ENCODE measurements around the gene TFF3. TPM values are rescaled to one million over a fixed set of nuclear protein-coding genes. Genes with fewer than 3 reads are reported as not detected.

The TFF3 gene
- total and polyA plus RNA-seq, 7 donors = 0.92 to 3.3 (median 2.1) TPM

DNA sequence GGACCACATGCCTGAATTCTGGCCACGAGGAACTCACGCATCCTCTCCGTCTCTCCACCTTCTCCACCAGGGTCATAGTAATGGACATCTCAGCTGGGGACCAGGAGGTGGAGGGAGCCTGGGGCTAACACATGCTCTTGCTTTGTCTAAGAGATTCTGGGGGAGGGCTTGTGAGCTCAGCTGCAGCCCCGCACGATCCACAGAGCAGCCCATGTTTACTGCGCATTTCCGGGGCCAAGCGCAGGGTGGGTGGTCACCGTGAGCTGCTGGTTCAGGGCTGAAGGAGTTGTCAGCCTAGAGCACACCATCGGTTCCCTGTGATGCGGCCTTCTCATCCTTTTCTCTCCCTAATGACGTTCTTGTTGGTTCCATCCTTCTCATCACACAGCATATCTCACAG is 43.1 kb upstream of the TFF3 start:
- ATAC-seq (no peak), DNase-seq (no peak)
- H3K9me3 ChIP-seq = peaks cover 4% of the 10 kb centered on the region
- no peak overlapping the region for H3K27ac ChIP-seq
- intact Hi-C loops (cut with DNase I) = no loop called here
- TF ChIP-seq CTCF (IDR thresholded peaks at IDR 0.05) = no peak
- H3K4me3 ChIP-seq = no peak overlapping the region
- H3K36me3 ChIP-seq (ENCODE audit: insufficient read depth in 1 of 2, low read depth in 1 of 2) = no peaks in the 10 kb centered on the region
- H3K4me1 ChIP-seq = no peaks in the 10 kb centered on the region
- peaks cover 0 to 15% (median 12%) of the 10 kb centered on the region in 3 donors for H3K27me3 ChIP-seq (ENCODE audit: insufficient read depth in 3 of 3, low read length in 2 of 3)
- 89 to 93% (median 90%) methylated on average over 12 of the region's 12 CpGs for WGBS, 3 donors

DNA sequence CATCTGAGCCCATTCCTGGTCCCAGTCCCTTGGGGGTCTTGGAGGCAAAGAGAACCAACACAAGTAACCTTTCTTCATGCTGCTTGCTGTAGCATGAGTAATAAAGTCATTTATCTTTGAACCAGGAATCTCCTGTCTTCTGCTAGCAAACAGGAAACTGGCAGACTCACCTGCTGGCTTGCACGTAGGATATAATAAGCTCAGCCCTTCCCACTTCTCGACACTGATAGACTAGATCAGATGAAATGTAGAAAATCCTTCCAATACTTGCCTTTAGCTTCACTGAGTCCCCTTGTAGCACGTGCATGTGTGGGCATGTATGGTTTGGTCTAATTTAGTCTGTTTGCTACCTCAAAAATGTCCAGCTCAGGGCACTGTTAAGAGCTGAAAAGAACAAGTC is 42.1 kb upstream of the TFF3 start:
- no peaks in the 10 kb centered on the region for H3K36me3 ChIP-seq (ENCODE audit: insufficient read depth in 1 of 2, low read depth in 1 of 2)
- H3K27ac ChIP-seq = no peak overlapping the region
- H3K4me1 ChIP-seq = no peaks in the 10 kb centered on the region
- ATAC-seq (no peak), DNase-seq (no peak)
- intact Hi-C loops (cut with DNase I) = no loop called here
- peaks cover 4% of the 10 kb centered on the region for H3K9me3 ChIP-seq
- no peak overlapping the region for H3K4me3 ChIP-seq
- WGBS, 3 donors = 65 to 77% (median 71%) methylated on average over 3 of the region's 3 CpGs
- H3K27me3 ChIP-seq (ENCODE audit: insufficient read depth in 3 of 3, low read length in 2 of 3) = peaks cover 0 to 12% (median 10%) of the 10 kb centered on the region in 3 donors
- TF ChIP-seq CTCF (IDR thresholded peaks at IDR 0.05) = no peak

GRCh38 chr21:42356650-42357049 is 41.4 kb upstream of the TFF3 start:
- H3K27ac ChIP-seq = no peak overlapping the region
- intact Hi-C loops (cut with DNase I) = no loop called here
- ATAC-seq (no peak), DNase-seq (no peak)
- WGBS, 3 donors = 43 to 63% (median 43%) methylated on average over 6 of the region's 6 CpGs
- H3K4me1 ChIP-seq = no peaks in the 10 kb centered on the region
- peaks cover 4% of the 10 kb centered on the region for H3K9me3 ChIP-seq
- TF ChIP-seq CTCF (IDR thresholded peaks at IDR 0.05) = no peak
- H3K4me3 ChIP-seq = no peak overlapping the region
- no peaks in the 10 kb centered on the region for H3K36me3 ChIP-seq (ENCODE audit: insufficient read depth in 1 of 2, low read depth in 1 of 2)
- peaks cover 0 to 12% (median 10%) of the 10 kb centered on the region in 3 donors for H3K27me3 ChIP-seq (ENCODE audit: insufficient read depth in 3 of 3, low read length in 2 of 3)

- H3K4me3 ChIP-seq = no peak overlapping the region
- intact Hi-C loops (cut with DNase I) = no loop called here
- DNase-seq (no peak), ATAC-seq (no peak)
- no peak for TF ChIP-seq CTCF (IDR thresholded peaks at IDR 0.05)
- H3K4me1 ChIP-seq = no peaks in the 10 kb centered on the region
- 91 to 94% (median 94%) methylated on average over 2 of the region's 2 CpGs for WGBS, 3 donors
- peaks cover 0 to 10% (median 10%) of the 10 kb centered on the region in 3 donors for H3K27me3 ChIP-seq (ENCODE audit: insufficient read depth in 3 of 3, low read length in 2 of 3)
- H3K27ac ChIP-seq = no peak overlapping the region
- no peaks in the 10 kb centered on the region for H3K36me3 ChIP-seq (ENCODE audit: insufficient read depth in 1 of 2, low read depth in 1 of 2)
- H3K9me3 ChIP-seq = peaks cover 4% of the 10 kb centered on the region
Observed at GRCh38 chr21:42356046-42356445, 40.8 kb upstream of the TFF3 start.

- Histone ChIP-seq H3K36me3 (ENCODE audit: insufficient read depth in 1 of 2, low read depth in 1 of 2) (no peaks in the 10 kb centered on the region), H3K9me3 (peaks cover 4% of the 10 kb centered on the region), H3K27me3 (ENCODE audit: insufficient read depth in 3 of 3, low read length in 2 of 3) (peaks cover 0 to 4% (median under 1%) of the 10 kb centered on the region in 3 donors), H3K4me1 (no peaks in the 10 kb centered on the region), H3K27ac (no peak overlapping the region), H3K4me3 (no peak overlapping the region)
- TF ChIP-seq CTCF (IDR thresholded peaks at IDR 0.05) = no peak
- 83 to 89% (median 85%) methylated on average over 5 of the region's 5 CpGs for WGBS, 3 donors
- ATAC-seq (no peak), DNase-seq (no peak)
- intact Hi-C loops (cut with DNase I) = no loop called here
Observed at GRCh38 chr21:42353623-42354022, 38.4 kb upstream of the TFF3 start.
